Activated CD4-positive, CD25-positive, alpha-beta regulatory T cell treated with anti-CD3 and anti-CD28 coated beads, Interleukin-2, amount 50 U/mL, for 72 hours (primary cell): ENCODE measurements around the gene TSPYL1.
"Not testable (repeated sequence)": the region's sequence is repeated elsewhere in the genome, so short reads cannot be mapped to it uniquely, and the experiment has no call there.

ENCODE experiments used
- DNase-seq: peaks from one replicate; pipeline ENCODE4 v3.0.0; 2021

The TSPYL1 gene

GRCh38 chr6:116292553-116292952 is 12.8 kb upstream of the TSPYL1 start:
- no peak for DNase-seq

- no peak for DNase-seq
These were observed 12.1 kb upstream of the TSPYL1 start for GRCh38 chr6:116291701-116292396.

- DNase-seq: no peak
These were observed 11.1 kb upstream of the TSPYL1 start for GRCh38 chr6:116290799-116291198.

GRCh38 chr6:116289876-116290275 is 10.1 kb upstream of the TSPYL1 start:
- DNase-seq: no peak

GRCh38 chr6:116287689-116288282 is 8.1 kb upstream of the TSPYL1 start:
- DNase-seq: no peak

GRCh38 chr6:116286773-116287358 is 7.1 kb upstream of the TSPYL1 start:
- no peak for DNase-seq

GRCh38 chr6:116284984-116285383 is 5.3 kb upstream of the TSPYL1 start:
- DNase-seq: not testable (repeated sequence)

- no peak for DNase-seq
These were observed 3.5 kb upstream of the TSPYL1 start for GRCh38 chr6:116283191-116283590.

- no peak for DNase-seq
These were observed 3.0 kb upstream of the TSPYL1 start for GRCh38 chr6:116282698-116283097.

GRCh38 chr6:116280933-116281316 is 1.2 kb upstream of the TSPYL1 start:
- no peak for DNase-seq

GRCh38 chr6:116280161-116280932 is 617 bp upstream of the TSPYL1 start:
- DNase-seq: no peak

GRCh38 chr6:116278854-116279231 is 887 bp downstream of the TSPYL1 start:
- no peak for DNase-seq

- no peak for DNase-seq
These were observed 1.3 kb downstream of the TSPYL1 start for GRCh38 chr6:116278481-116278829.

- no peak for DNase-seq
These were observed 2.6 kb downstream of the TSPYL1 start for GRCh38 chr6:116277124-116277523.

- DNase-seq: no peak
These were observed 8.5 kb downstream of the TSPYL1 start for GRCh38 chr6:116271149-116271708.

- no peak for DNase-seq
These were observed 11.0 kb downstream of the TSPYL1 start for GRCh38 chr6:116268589-116269293.

GRCh38 chr6:116267836-116268588 is 11.7 kb downstream of the TSPYL1 start:
- DNase-seq: no peak

GRCh38 chr6:116266803-116267202 is 12.9 kb downstream of the TSPYL1 start:
- DNase-seq: no peak

GRCh38 chr6:116265041-116265829 is 14.5 kb downstream of the TSPYL1 start:
- no peak for DNase-seq

- DNase-seq: no peak
These were observed 16.4 kb downstream of the TSPYL1 start for GRCh38 chr6:116263353-116263752.

- no peak for DNase-seq
These were observed 21.2 kb downstream of the TSPYL1 start for GRCh38 chr6:116258520-116258919.
